H1 (cell line): ENCODE results near the gene CFL2. TPM values are rescaled to one million over a fixed set of nuclear protein-coding genes. Genes with fewer than 3 reads are reported as not detected.

Experiments used
- CEBPB ChIP-seq: IDR thresholded peaks from 2 replicates; pipeline ENCODE4 v1.6.1; 2012; ENCODE audit warnings: low read depth, low read length
- CHD2 ChIP-seq: IDR thresholded peaks from 2 replicates; pipeline ENCODE4 v1.6.1; 2012; ENCODE audit warnings: low read length, improper control_type of control experiment
- CREB1 ChIP-seq: IDR thresholded peaks from 2 replicates; pipeline ENCODE4 v1.6.1; 2012; ENCODE audit warnings: inconsistent platforms
- HDAC6 ChIP-seq: IDR thresholded peaks from one replicate; pipeline ENCODE4 v1.7.1; 2012; ENCODE audit warnings: low read depth, mild to moderate bottlenecking, inconsistent platforms, low read length, moderate library complexity
- MAFK ChIP-seq: IDR thresholded peaks from 2 replicates; pipeline ENCODE4 v1.6.1; 2012; ENCODE audit warnings: low read depth, mild to moderate bottlenecking, improper control_type of control experiment, low read length
- polyA plus RNA-seq, 7 experiments: library from polyadenylated mRNA; depleted of rRNA in 3 of 7; stranded (reverse) in 5 of 7; unstranded in 2 of 7; fragments of >200 nt in 5 of 7; fragments of 200-250 nt in 2 of 7; gene quantifications; 1 replicate in 5 of 7; 2 replicates in 1 of 7; 4 replicates in 1 of 7; pipeline versions ENCODE4 v1.2.1 to v1.2.3, GENCODE V29; 2011 to 2013; ENCODE audit warnings: missing spikeins in 2 of 7, mixed read lengths in 2 of 7
- total RNA-seq: library from RNA; stranded (reverse); fragmentation: NEBNext Ultra II Directional; extraction: Animal tissue kit (Norgen Biotek cat#: 25700); gene quantifications from 2 replicates; pipeline ENCODE4 v1.2.1, GENCODE V29; 2021

The CFL2 gene
- total and polyA plus RNA-seq, 2 of the 8 experiments (the other 6 are each of a cell fraction or from before 2014, with no cell fraction given): 9.7 to 20.5 TPM

GRCh38 chr14:34693228-34693939 lies 21.0 kb downstream of the CFL2 start (continued):
- TF ChIP-seq MAFK (no peak), CEBPB (no peak), HDAC6 (no peak), CREB1 (no peak), CHD2 (no peak)
